GM10248 (cell line): Measurements from ENCODE around the gene UQCRFS1.

Source experiments
- CTCF ChIA-PET: fragments of 300-600 bp; sonication (Branson Sonifier 250); formaldehyde crosslinking; extraction: SDS; loops from one replicate; lab custom pipeline; 2021; ENCODE audit warnings: antibody characterized with exemption; lab: Yijun Ruan, JAX
- POLR2A ChIA-PET: fragments of 350-650 bp; sonication (Branson Sonifier 250); formaldehyde crosslinking; extraction: SDS; loops from one replicate; lab custom pipeline; 2020; ENCODE audit warnings: antibody characterized with exemption; lab: Yijun Ruan, JAX
- DNase-seq: peaks from one replicate; pipeline ENCODE4 v3.0.0; 2012; ENCODE audit errors: extremely low spot score
- CTCF ChIP-seq: IDR thresholded peaks from 2 replicates; pipeline ENCODE4 v1.5.1; 2012; ENCODE audit warnings: mild to moderate bottlenecking, low read depth; ENCODE audit errors: extremely low read depth, missing control alignments, control extremely low read depth

Gene UQCRFS1

GRCh38 chr19:29206453-29206852 lies 6.5 kb downstream of the UQCRFS1 start:
- CTCF ChIA-PET, result no interaction called here
- no peak for TF ChIP-seq CTCF
- POLR2A ChIA-PET, result no interaction called here
- DNase-seq, result no peak

- no peak for DNase-seq
- ChIA-PET POLR2A (no interaction called here), CTCF (interaction anchor here (1.1 kb wide), 1 partner anchor 61 kb away, joined by 4 read pairs; no protein-coding TSS in a partner anchor)
- no peak for TF ChIP-seq CTCF
Observed at GRCh38 chr19:29202281-29202680, 10.7 kb downstream of the UQCRFS1 start.

GRCh38 chr19:29201855-29202254 lies 11.1 kb downstream of the UQCRFS1 start:
- ChIA-PET POLR2A (no interaction called here), CTCF (interaction anchor here (0.9 to 1.1 kb wide), 2 partner anchors 11 to 61 kb away, joined by 3 to 4 read pairs; no protein-coding TSS in a partner anchor)
- DNase-seq, result no peak
- TF ChIP-seq CTCF, result no peak

- no peak for TF ChIP-seq CTCF
- ChIA-PET POLR2A (no interaction called here), CTCF (no interaction called here)
- DNase-seq, result no peak
Observed at GRCh38 chr19:29194658-29195057, 18.3 kb downstream of the UQCRFS1 start.

- ChIA-PET POLR2A (no interaction called here), CTCF (interaction anchor here (1.4 kb wide), 1 partner anchor 70 kb away, joined by 4 read pairs; no protein-coding TSS in a partner anchor)
- DNase-seq, result no peak
- TF ChIP-seq CTCF, result no peak
Observed at GRCh38 chr19:29193155-29193554, 19.8 kb downstream of the UQCRFS1 start.

GRCh38 chr19:29191005-29191404 lies 21.9 kb downstream of the UQCRFS1 start:
- DNase-seq, result no peak
- no peak for TF ChIP-seq CTCF
- POLR2A ChIA-PET, result no interaction called here
- CTCF ChIA-PET, result interaction anchor here (1.0 kb wide), 1 partner anchor 10 kb away, joined by 3 read pairs; no protein-coding TSS in a partner anchor
